ENCODE data around the gene SENP2. TPM values are rescaled to one million over a fixed set of nuclear protein-coding genes. Genes with fewer than 3 reads are reported as not detected.
A peak's percentile ranks its signal among the peaks of the same experiment; 100 is the strongest.

Gene SENP2
- polyA plus RNA-seq, 1 of the 3 experiments (the other 2 are of a cell fraction), result 7.1 TPM

DNA sequence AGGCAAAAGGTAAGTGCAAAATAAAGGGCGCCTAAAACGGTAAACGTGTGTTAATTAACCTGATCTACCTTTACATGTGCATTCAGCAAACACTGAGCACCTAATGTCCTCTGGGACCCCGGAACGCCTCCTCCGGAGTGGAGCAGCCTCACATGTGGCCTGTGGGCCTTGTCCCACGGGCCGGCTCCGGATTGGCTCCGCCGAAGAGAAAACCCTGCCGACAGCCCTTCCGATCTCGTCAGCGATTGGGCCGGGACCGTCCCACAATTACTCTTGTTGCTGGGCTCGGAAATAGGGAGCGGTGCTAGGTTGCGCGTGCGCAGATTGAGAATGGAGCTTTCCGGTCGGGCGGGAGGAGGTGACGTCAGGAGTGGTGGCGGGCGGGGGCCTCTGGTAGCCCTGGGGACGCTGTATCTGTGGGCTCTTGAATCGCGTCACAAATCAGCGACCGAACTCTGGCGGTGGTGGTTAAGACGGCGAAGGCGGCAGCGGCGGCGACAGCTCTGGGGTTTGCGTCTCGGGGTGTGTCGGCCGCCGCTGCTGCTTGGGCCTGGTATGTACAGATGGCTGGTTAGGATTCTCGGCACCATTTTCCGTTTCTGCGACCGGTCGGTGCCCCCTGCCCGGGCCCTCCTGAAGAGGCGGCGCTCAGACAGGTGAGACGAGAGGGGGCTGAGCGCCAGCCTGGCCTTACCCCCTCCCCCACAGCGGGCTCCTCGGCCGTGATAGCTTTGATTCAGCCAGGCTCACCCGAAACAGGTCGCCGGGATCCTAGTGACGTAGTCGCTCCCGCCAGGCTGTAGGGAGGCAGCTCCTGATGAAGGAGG lies at the start of gene SENP2 (continued):
- TF ChIP-seq YY1 (IDR thresholded peaks at IDR 0.05; ENCODE audit: low read depth), result peak; percentile 39; the same call in 1 of the 2 replicates
- TF ChIP-seq, protein P1, sequence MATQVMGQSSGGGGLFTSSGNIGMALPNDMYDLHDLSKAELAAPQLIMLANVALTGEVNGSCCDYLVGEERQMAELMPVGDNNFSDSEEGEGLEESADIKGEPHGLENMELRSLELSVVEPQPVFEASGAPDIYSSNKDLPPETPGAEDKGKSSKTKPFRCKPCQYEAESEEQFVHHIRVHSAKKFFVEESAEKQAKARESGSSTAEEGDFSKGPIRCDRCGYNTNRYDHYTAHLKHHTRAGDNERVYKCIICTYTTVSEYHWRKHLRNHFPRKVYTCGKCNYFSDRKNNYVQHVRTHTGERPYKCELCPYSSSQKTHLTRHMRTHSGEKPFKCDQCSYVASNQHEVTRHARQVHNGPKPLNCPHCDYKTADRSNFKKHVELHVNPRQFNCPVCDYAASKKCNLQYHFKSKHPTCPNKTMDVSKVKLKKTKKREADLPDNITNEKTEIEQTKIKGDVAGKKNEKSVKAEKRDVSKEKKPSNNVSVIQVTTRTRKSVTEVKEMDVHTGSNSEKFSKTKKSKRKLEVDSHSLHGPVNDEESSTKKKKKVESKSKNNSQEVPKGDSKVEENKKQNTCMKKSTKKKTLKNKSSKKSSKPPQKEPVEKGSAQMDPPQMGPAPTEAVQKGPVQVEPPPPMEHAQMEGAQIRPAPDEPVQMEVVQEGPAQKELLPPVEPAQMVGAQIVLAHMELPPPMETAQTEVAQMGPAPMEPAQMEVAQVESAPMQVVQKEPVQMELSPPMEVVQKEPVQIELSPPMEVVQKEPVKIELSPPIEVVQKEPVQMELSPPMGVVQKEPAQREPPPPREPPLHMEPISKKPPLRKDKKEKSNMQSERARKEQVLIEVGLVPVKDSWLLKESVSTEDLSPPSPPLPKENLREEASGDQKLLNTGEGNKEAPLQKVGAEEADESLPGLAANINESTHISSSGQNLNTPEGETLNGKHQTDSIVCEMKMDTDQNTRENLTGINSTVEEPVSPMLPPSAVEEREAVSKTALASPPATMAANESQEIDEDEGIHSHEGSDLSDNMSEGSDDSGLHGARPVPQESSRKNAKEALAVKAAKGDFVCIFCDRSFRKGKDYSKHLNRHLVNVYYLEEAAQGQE (IDR thresholded peaks at IDR 0.05; ENCODE audit: low read depth, low read length), result no peak
- TF ChIP-seq ZBTB33 (IDR thresholded peaks at IDR 0.05; ENCODE audit: borderline replicate concordance, low read depth), result no peak
- no peak for TF ChIP-seq NFIC (IDR thresholded peaks at IDR 0.05; ENCODE audit: borderline replicate concordance)
- no peak for TF ChIP-seq RAD21 (IDR thresholded peaks at IDR 0.05; ENCODE audit: low read length)
- TF ChIP-seq SIN3A (IDR thresholded peaks at IDR 0.05; ENCODE audit: borderline replicate concordance, low read depth, low read length), result peak; percentile 85

DNA sequence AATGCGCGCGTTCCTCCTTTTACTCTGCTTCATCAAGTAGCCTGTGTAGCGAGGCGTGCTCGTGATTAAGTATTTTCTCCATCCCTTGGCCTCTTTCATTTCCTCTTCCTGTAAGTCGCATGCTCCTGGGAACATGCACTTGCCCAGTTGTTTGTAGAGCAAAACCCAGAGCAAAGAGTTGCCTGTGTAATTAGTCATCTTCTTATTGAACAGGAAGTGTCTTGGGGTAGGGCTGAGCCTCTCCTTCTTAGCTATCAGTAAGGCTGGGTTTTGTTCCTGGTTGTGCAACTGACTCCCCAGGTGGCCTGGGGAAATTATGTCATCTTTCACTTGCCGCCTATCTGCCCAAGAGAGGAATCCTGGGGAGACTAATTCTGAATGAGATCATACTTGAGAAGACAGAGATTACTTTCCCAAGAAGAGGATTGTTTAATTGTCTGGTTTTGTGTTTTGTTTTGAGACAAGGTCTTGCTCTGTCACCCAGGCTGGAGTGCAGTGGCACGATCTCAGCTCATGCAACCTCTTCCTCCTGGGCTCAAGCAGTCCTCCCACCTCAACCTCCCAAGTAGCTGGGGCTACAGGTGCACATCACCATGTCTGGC lies 48.6 kb upstream of the SENP2 start:
- ChIA-PET POLR2A (no interaction called here), CTCF (interaction anchor here (1.0 kb wide), 1 partner anchor 8 kb away, joined by 4 read pairs; no protein-coding TSS in a partner anchor)
- H3K9me3 ChIP-seq, result no peaks in the 10 kb centered on the region
- 75% methylated on average over 9 of the region's 9 CpGs for WGBS (ENCODE audit: low lambda C conversion rate)
- H3K27me3 ChIP-seq (ENCODE audit: insufficient read depth), result no peaks in the 10 kb centered on the region
- TF ChIP-seq GABPA (IDR thresholded peaks at IDR 0.05; ENCODE audit: low read depth) (no peak), TAF1 (IDR thresholded peaks at IDR 0.05; ENCODE audit: borderline replicate concordance, low read depth, low read length) (no peak), RXRA (IDR thresholded peaks at IDR 0.05; ENCODE audit: borderline replicate concordance, low read depth) (no peak), IRF3 (IDR thresholded peaks at IDR 0.05; ENCODE audit: low read depth, low read length) (no peak), EZH2phosphoT487 (IDR thresholded peaks at IDR 0.05; ENCODE audit: borderline replicate concordance, low read depth) (no peak), EP300 (IDR thresholded peaks at IDR 0.05; ENCODE audit: borderline replicate concordance in 1 of 2, low read depth in 1 of 2, low read length in 1 of 2) (no peak)
- H3K36me3 ChIP-seq (replicated peaks in 1 of 2; ENCODE audit: control insufficient read depth in 1 of 2, insufficient read depth in 2 of 2, low read length in 1 of 2), result no peaks in the 10 kb centered on the region
- H3K4me2 ChIP-seq, result no peak overlapping the region
- no peak for DNase-seq
- no peaks in the 10 kb centered on the region for H3F3A ChIP-seq (replicated peaks; ENCODE audit: insufficient read depth)
- no peak overlapping the region for H3K4me3 ChIP-seq (ENCODE audit: low read depth in 2 of 2, low read length in 1 of 2)
- H4K20me1 ChIP-seq (ENCODE audit: insufficient read depth), result no peaks in the 10 kb centered on the region
- no peak overlapping the region for H3K27ac ChIP-seq (ENCODE audit: low read depth in 2 of 2, low read length in 1 of 2)
- peaks cover 0 to 4% of the 10 kb centered on the region in 2 experiments; a peak in 1 of 4 replicates for H3K4me1 ChIP-seq (ENCODE audit: control insufficient read depth in 1 of 2, insufficient read depth in 2 of 2, low read depth in 1 of 2, low read length in 1 of 2)
- H3K79me2 ChIP-seq (ENCODE audit: insufficient read depth), result no peaks in the 10 kb centered on the region
- H2AFZ ChIP-seq (ENCODE audit: low read depth), result no peak overlapping the region; the same call in 1 of the 2 replicates
- no peaks in the 10 kb centered on the region for H3K9me2 ChIP-seq
- H3K9ac ChIP-seq, result no peak overlapping the region

All from SK-N-SH (cell line).